Esophagus muscularis mucosa (tissue), 4 donors: ENCODE data around the gene MTMR4. TPM values are rescaled to one million over a fixed set of nuclear protein-coding genes. Genes with fewer than 3 reads are reported as not detected.
A peak's percentile ranks its signal among the peaks of the same experiment; 100 is the strongest.

Experiments used
- DNase-seq: peaks from one replicate; pipeline ENCODE4 v3.0.0-alpha.2; 2017; ENCODE audit errors: extremely low spot score
- H3K27ac ChIP-seq, 4 donors: fragments of 200-600 bp; sonication (generic); replicated peaks in 1 of 4; 1 replicate in 3 of 4; 2 replicates in 1 of 4; pipeline ENCODE4 v1.5.1; 2016 to 2019; ENCODE audit warnings: mild to moderate bottlenecking in 1 of 4
- H3K27me3 ChIP-seq, 4 donors: fragments of 200-600 bp; sonication (generic); one replicate each; pipeline versions ENCODE4 v1.5.1 to v1.6.0; 2016 to 2019
- H3K36me3 ChIP-seq, 4 donors: fragments of 200-600 bp; sonication (generic); one replicate each; pipeline ENCODE4 v1.5.1; 2016 to 2019
- H3K4me1 ChIP-seq, 4 donors: fragments of 200-600 bp; sonication (generic); one replicate each; pipeline ENCODE4 v1.5.1; 2016 to 2019
- H3K4me3 ChIP-seq, 4 donors: fragments of 200-600 bp; sonication (generic); 1 replicate in 2 of 4; 2 replicates in 2 of 4; pipeline ENCODE4 v1.5.1; 2016 to 2019; ENCODE audit warnings: mild to moderate bottlenecking in 4 of 4, moderate library complexity in 1 of 4
- H3K9me3 ChIP-seq, 4 donors: fragments of 200-600 bp; sonication (generic); 1 replicate in 3 of 4; 2 replicates in 1 of 4; pipeline ENCODE4 v1.5.1; 2016 to 2019
- CTCF ChIP-seq, 3 experiments: fragments of 200-600 bp in 2 of 3; fragments of 450-650 bp in 1 of 3; sonication (generic) in 2 of 3; IDR thresholded peaks; one replicate each; pipeline ENCODE4 v1.5.1; 2017 to 2019; ENCODE audit warnings: antibody characterized with exemption in 3 of 3, mild to moderate bottlenecking in 2 of 3, moderate library complexity in 1 of 3
- EP300 ChIP-seq: sonication (generic); formaldehyde crosslinking; IDR thresholded peaks from one replicate; pipeline ENCODE4 v1.6.1; 2017; ENCODE audit warnings: antibody characterized with exemption
- POLR2A ChIP-seq: fragments of 450-650 bp; IDR thresholded peaks from one replicate; pipeline ENCODE4 v1.6.1; 2017; ENCODE audit warnings: antibody characterized with exemption, moderate library complexity, mild to moderate bottlenecking, low read depth
- POLR2AphosphoS5 ChIP-seq, 2 donors: sonication (generic); formaldehyde crosslinking; IDR thresholded peaks; one replicate each; pipeline ENCODE4 v1.6.1; 2017; ENCODE audit warnings: antibody characterized with exemption in 2 of 2
- WGBS: methylation state at CpG from one replicate; pipeline ENCODE4 v1.1.5; 2018; 5-methylcytosine and 5-hydroxymethylcytosine counted together
- intact Hi-C: fragments of 100-400 bp; cut with DNase I; formaldehyde crosslinking; loops from one replicate; pipeline ENCODE4 v1.15.1; 2023
- total RNA-seq, 4 donors: library from RNA; depleted of rRNA; stranded (reverse); fragments of >200 nt; gene quantifications; one replicate each; pipeline versions ENCODE4 v1.1.0 to v1.2.1, GENCODE V29; 2016

Gene MTMR4
- total RNA-seq, 4 donors from 2014 or later = 24.4 to 29.9 (median 28.4) TPM

- Histone ChIP-seq H3K36me3 (no peaks in the 10 kb centered on the region), H3K27me3 (no peaks in the 10 kb centered on the region), H3K4me1 (peaks cover 32 to 38% (median 35%) of the 10 kb centered on the region in 4 donors), H3K4me3 (no peak overlapping the region), H3K27ac (peak overlapping the region in 3 of 4 donors; percentile 5 to 18 (median 10)), H3K9me3 (no peaks in the 10 kb centered on the region)
- DNase-seq = no peak
- TF ChIP-seq CTCF (IDR thresholded peaks at IDR 0.05) (no peak), POLR2AphosphoS5 (IDR thresholded peaks at IDR 0.05) (no peak), EP300 (no peak), POLR2A (no peak)
- WGBS = 88% methylated on average over 2 of the region's 2 CpGs
- intact Hi-C loops = no loop called here
Measured at GRCh38 chr17:58527306-58527705, 12.9 kb upstream of the MTMR4 start.

- Histone ChIP-seq H3K4me1 (peaks cover 22 to 32% (median 23%) of the 10 kb centered on the region in 4 donors), H3K4me3 (no peak overlapping the region), H3K36me3 (peaks cover 0 to 5% (median 0%) of the 10 kb centered on the region in 4 donors), H3K27ac (peak overlapping the region; percentile 10 to 53 (median 32)), H3K27me3 (no peaks in the 10 kb centered on the region), H3K9me3 (no peaks in the 10 kb centered on the region)
- 36% methylated on average over 3 of the region's 3 CpGs for WGBS
- DNase-seq = no peak
- TF ChIP-seq POLR2AphosphoS5 (IDR thresholded peaks at IDR 0.05) (peak; percentile 5 to 30), EP300 (no peak)
- intact Hi-C loops = no loop called here
Measured at GRCh38 chr17:58525239-58525638, 10.8 kb upstream of the MTMR4 start.

- peaks cover 0 to 5% (median 0%) of the 10 kb centered on the region in 4 donors for H3K36me3 ChIP-seq
- no peaks in the 10 kb centered on the region for H3K27me3 ChIP-seq
- no peaks in the 10 kb centered on the region for H3K9me3 ChIP-seq
- intact Hi-C loops = loop anchor here (5.0 kb wide), 1 partner anchor 66 kb away; no protein-coding TSS in a partner anchor
- no peak overlapping the region for H3K27ac ChIP-seq
- no peak for DNase-seq
- 94% methylated on average over 10 of the region's 10 CpGs for WGBS
- H3K4me1 ChIP-seq = peaks cover 19 to 40% (median 35%) of the 10 kb centered on the region in 4 donors
- no peak for TF ChIP-seq POLR2AphosphoS5 (IDR thresholded peaks at IDR 0.05)
- no peak overlapping the region for H3K4me3 ChIP-seq
Measured at GRCh38 chr17:58521680-58522079, 7.2 kb upstream of the MTMR4 start.

GRCh38 chr17:58520843-58521430 lies 6.5 kb upstream of the MTMR4 start:
- DNase-seq = no peak
- Histone ChIP-seq H3K27ac (peak overlapping the region in 1 of 4 donors; percentile 99), H3K36me3 (peaks cover 0 to 5% (median 0%) of the 10 kb centered on the region in 4 donors), H3K9me3 (no peaks in the 10 kb centered on the region), H3K4me3 (no peak overlapping the region), H3K27me3 (no peaks in the 10 kb centered on the region), H3K4me1 (peaks cover 20 to 45% (median 39%) of the 10 kb centered on the region in 4 donors)
- 67% methylated on average over 15 of the region's 15 CpGs for WGBS
- TF ChIP-seq CTCF (IDR thresholded peaks at IDR 0.05) (peak in 1 of 3 experiments; percentile 23), POLR2A (no peak)
- intact Hi-C loops = loop anchor here (5.0 kb wide), 1 partner anchor 66 kb away; no protein-coding TSS in a partner anchor

GRCh38 chr17:58517928-58518609 lies 3.6 kb upstream of the MTMR4 start:
- Histone ChIP-seq H3K36me3 (peaks cover 0 to 5% (median 0%) of the 10 kb centered on the region in 4 donors), H3K9me3 (no peaks in the 10 kb centered on the region), H3K4me1 (peaks cover 33 to 62% (median 59%) of the 10 kb centered on the region in 4 donors), H3K4me3 (peak overlapping the region; percentile 65 to 79 (median 78)), H3K27ac (peak overlapping the region; percentile 93 to 99 (median 94)), H3K27me3 (no peaks in the 10 kb centered on the region)
- DNase-seq = peak; percentile 100
- 0% methylated on average over 24 of the region's 39 CpGs for WGBS
- intact Hi-C loops = loop anchor here (2.0 to 10.0 kb wide), 4 partner anchors 114 to 637 kb away; partner anchors contain the start of genes PRR11, SKA2 and SUPT4H1
- TF ChIP-seq POLR2AphosphoS5 (IDR thresholded peaks at IDR 0.05) = peak; percentile 74 to 89
- no peak for TF ChIP-seq EP300

GRCh38 chr17:58517378-58517927 lies 3.0 kb upstream of the MTMR4 start:
- Histone ChIP-seq H3K4me3 (peak overlapping the region; percentile 65 to 79 (median 78)), H3K27ac (peak overlapping the region; percentile 91 to 99 (median 94)), H3K27me3 (no peaks in the 10 kb centered on the region), H3K36me3 (peaks cover 0 to 8% (median 4%) of the 10 kb centered on the region in 4 donors), H3K9me3 (no peaks in the 10 kb centered on the region), H3K4me1 (peaks cover 33 to 67% (median 64%) of the 10 kb centered on the region in 4 donors)
- TF ChIP-seq EP300 (peak; percentile 6), CTCF (IDR thresholded peaks at IDR 0.05) (no peak), POLR2AphosphoS5 (IDR thresholded peaks at IDR 0.05) (peak in 1 of 2 donors; percentile 84), POLR2A (no peak)
- intact Hi-C loops = loop anchor here (5.0 to 10.0 kb wide), 3 partner anchors 115 to 637 kb away; partner anchors contain the start of genes PRR11, SKA2 and SUPT4H1
- WGBS = 1% methylated on average over 22 of the region's 27 CpGs
- DNase-seq = no peak
